SIG-M5 treated with dmso at 0.1 percent for 504 hours (cell line): ENCODE measurements around the gene SORCS2.

Experiments used
- DNase-seq: peaks from one replicate; lab custom pipeline; 2025; ENCODE audit not compliant: unreplicated experiment; lab: John Stamatoyannopoulos, UW

Gene SORCS2

GRCh38 chr4:7653510-7654369, 461.4 kb downstream of the SORCS2 start:
- DNase-seq: no peak

GRCh38 chr4:7654550-7655445, 462.5 kb downstream of the SORCS2 start:
- no peak for DNase-seq

- no peak for DNase-seq
Observed at GRCh38 chr4:7655511-7656243, 463.3 kb downstream of the SORCS2 start.

- DNase-seq: no peak
Observed at GRCh38 chr4:7656244-7656800, 464.0 kb downstream of the SORCS2 start.

- DNase-seq: no peak
Observed at GRCh38 chr4:7657545-7658297, 465.4 kb downstream of the SORCS2 start.

GRCh38 chr4:7658341-7659204, 466.2 kb downstream of the SORCS2 start:
- DNase-seq: no peak

- DNase-seq: no peak
Observed at GRCh38 chr4:7659429-7660175, 467.3 kb downstream of the SORCS2 start.

- no peak for DNase-seq
Observed at GRCh38 chr4:7660176-7661039, 468.1 kb downstream of the SORCS2 start.

GRCh38 chr4:7661066-7661748, 468.9 kb downstream of the SORCS2 start:
- DNase-seq: no peak

- DNase-seq: no peak
Observed at GRCh38 chr4:7661846-7662506, 469.6 kb downstream of the SORCS2 start.

- no peak for DNase-seq
Observed at GRCh38 chr4:7662507-7662846, 470.1 kb downstream of the SORCS2 start.

- DNase-seq: no peak
Observed at GRCh38 chr4:7663075-7663541, 470.8 kb downstream of the SORCS2 start.

GRCh38 chr4:7664106-7664505, 471.8 kb downstream of the SORCS2 start:
- DNase-seq: no peak

- no peak for DNase-seq
Observed at GRCh38 chr4:7665321-7665720, 473.0 kb downstream of the SORCS2 start.

- no peak for DNase-seq
Observed at GRCh38 chr4:7666011-7666410, 473.7 kb downstream of the SORCS2 start.

- DNase-seq: no peak
Observed at GRCh38 chr4:7666744-7667143, 474.4 kb downstream of the SORCS2 start.

- no peak for DNase-seq
Observed at GRCh38 chr4:7668271-7668670, 475.9 kb downstream of the SORCS2 start.
